AG04449 (cell line): ENCODE results near the gene QRFP.

ENCODE experiments used
- CTCF ChIA-PET: fragments of 350-600 bp; formaldehyde crosslinking; extraction: SDS; loops from one replicate; lab custom pipeline; 2021; ENCODE audit warnings: antibody characterized with exemption; lab: Yijun Ruan, JAX
- POLR2A ChIA-PET: fragments of 400-600, 350-600 bp; formaldehyde crosslinking; extraction: SDS; loops from one replicate; lab custom pipeline; 2020; ENCODE audit warnings: antibody characterized with exemption, inconsistent platforms; lab: Yijun Ruan, JAX
- DNase-seq: peaks from one replicate; pipeline ENCODE4 v3.0.0-alpha.2; 2010; ENCODE audit warnings: low read depth, low spot score
- H3K4me3 ChIP-seq: 2 replicates; pipeline ENCODE4 v1.5.1; 2011; ENCODE audit warnings: low read depth, mild to moderate bottlenecking, control low read depth, low read length
- TF ChIP-seq, protein P1 (sequence below): IDR thresholded peaks from one replicate; pipeline ENCODE4 v1.5.1; 2011; ENCODE audit warnings: mild to moderate bottlenecking, moderate library complexity, low read length, control low read depth, inconsistent platforms; ENCODE audit not compliant: insufficient read depth; ENCODE audit errors: missing control alignments

The QRFP gene

DNA sequence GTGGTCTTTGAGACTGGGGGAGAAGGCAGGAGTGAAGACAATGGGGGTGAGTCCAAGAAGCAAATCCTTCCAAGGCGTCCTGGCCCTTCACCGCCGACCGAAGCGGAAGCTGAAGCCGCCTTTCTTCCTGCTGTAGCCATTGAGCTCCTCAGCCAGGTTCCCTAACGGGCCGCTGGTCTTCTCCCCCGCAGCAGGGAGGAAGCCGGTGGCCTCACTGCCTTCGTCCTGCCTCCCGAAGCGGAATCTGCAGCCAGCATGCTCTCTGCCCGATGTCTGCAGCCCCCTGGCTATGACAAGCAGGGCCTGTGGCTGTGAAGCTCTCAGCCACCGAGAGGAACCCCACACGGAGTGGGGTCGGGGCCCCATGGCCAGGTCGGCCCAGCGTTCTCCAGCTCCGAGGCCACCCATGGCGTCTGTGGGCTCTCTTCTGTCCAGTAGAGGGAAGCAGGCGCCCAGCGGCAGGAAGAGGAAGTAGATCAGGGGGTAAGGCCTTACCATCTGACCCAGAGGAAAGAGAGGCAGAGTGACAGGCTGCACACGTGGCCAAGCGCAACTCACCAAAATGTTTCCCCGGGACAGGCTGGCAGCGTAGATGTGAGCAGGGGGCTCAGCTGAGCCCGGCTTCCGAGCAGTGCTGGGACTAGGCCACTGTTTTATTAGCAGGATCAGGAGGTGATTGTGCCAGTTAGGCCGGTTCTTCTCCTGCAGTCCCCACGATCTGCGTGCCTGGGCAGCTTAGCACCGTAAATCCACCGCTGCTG, 3.1 kb downstream of the QRFP start:
- POLR2A ChIA-PET = no interaction called here
- CTCF ChIA-PET = interaction anchor here (1.1 to 2.9 kb wide), 7 partner anchors 8 to 153 kb away, joined by 3 to 11 read pairs (median 4); no protein-coding TSS in a partner anchor
- DNase-seq = no peak
- H3K4me3 ChIP-seq = no peak overlapping the region
- TF ChIP-seq, protein P1, sequence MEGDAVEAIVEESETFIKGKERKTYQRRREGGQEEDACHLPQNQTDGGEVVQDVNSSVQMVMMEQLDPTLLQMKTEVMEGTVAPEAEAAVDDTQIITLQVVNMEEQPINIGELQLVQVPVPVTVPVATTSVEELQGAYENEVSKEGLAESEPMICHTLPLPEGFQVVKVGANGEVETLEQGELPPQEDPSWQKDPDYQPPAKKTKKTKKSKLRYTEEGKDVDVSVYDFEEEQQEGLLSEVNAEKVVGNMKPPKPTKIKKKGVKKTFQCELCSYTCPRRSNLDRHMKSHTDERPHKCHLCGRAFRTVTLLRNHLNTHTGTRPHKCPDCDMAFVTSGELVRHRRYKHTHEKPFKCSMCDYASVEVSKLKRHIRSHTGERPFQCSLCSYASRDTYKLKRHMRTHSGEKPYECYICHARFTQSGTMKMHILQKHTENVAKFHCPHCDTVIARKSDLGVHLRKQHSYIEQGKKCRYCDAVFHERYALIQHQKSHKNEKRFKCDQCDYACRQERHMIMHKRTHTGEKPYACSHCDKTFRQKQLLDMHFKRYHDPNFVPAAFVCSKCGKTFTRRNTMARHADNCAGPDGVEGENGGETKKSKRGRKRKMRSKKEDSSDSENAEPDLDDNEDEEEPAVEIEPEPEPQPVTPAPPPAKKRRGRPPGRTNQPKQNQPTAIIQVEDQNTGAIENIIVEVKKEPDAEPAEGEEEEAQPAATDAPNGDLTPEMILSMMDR = peak; percentile 24

DNA sequence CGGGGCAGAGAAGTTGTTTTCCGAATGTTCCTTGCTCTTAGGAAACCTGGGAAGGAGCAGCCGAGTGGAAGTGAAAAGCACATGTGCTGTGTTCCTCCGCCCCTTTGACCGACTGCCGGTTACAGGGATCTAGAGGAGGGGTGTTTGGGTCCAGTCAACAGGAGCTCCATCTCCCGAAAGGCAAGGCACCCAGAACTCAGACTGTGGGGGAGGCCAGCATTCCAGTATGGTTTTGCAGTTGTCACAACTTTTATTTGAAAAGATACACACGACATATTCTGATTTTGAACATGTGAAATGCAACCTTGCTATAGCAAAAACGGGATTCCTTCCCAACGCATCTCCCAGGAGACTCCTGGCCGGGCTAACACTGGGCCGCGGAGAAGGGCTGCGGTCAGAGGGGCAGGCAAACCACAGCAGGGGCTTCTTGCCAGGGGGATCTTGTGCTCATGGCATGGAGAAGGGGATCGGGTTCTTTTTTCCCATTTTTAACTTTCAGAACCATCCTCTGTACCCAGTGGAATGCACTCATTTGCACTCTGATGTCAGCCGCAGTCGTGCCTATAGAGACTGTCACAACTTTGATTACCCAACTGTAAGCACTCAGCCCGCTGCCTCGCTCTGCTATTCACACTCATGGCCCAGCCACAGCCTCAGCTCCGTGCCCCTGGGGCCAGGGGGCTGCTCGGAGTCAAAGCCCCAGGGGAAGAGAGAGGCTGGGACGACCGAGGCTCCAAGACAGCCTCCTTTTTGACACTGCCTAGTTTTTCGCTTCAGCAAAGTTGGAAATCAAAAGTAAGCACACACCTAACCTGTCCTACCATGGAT, 3.9 kb downstream of the QRFP start:
- DNase-seq = no peak
- H3K4me3 ChIP-seq = no peak overlapping the region
- ChIA-PET POLR2A (no interaction called here), CTCF (interaction anchor here (0.7 to 2.9 kb wide), 11 partner anchors 16 to 183 kb away, joined by 3 to 11 read pairs (median 4); no protein-coding TSS in a partner anchor)
- TF ChIP-seq, protein P1 = no peak

DNA sequence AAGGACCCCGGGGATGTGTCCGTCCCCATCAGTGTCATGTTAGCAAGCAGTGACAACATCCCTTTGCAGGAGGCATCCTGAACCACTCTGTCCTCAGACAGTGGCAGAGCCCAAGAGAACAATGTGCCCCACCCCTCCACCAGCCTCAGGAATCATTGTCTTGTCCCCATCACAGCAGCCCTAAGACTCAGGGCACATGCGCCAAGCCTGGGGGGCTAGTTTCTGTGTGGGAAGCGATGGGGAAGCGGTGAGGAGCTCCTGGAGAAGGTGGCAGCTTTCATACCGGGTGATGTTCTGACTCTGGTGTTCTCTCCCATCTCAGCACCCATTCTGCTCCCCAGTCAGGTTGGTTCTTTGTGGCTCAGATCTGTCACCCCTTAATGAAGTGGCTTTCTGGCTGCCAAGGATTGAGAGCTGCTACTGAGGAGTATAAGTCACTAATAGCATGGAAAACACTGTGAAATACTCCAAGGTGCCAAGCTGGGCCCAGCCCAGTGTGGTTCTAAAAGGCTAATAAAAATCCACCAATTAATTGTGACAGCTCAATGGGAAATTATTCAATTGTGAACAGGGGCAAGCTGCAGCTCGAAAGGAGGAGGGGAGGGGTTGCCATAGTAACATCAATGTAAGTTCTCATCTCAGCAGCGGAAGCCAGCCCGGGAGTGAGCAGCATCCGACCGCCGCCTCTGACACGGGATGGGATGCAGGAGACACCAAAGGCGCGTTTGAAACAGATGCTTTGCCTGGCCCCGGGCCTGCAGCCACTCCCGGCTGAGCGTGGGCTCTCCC, 4.7 kb downstream of the QRFP start:
- no peak overlapping the region for H3K4me3 ChIP-seq
- TF ChIP-seq, protein P1 = no peak
- CTCF ChIA-PET = interaction anchor here (0.8 to 1.7 kb wide), 8 partner anchors 15 to 185 kb away, joined by 3 to 10 read pairs (median 4); no protein-coding TSS in a partner anchor
- DNase-seq = no peak
- POLR2A ChIA-PET = no interaction called here

DNA sequence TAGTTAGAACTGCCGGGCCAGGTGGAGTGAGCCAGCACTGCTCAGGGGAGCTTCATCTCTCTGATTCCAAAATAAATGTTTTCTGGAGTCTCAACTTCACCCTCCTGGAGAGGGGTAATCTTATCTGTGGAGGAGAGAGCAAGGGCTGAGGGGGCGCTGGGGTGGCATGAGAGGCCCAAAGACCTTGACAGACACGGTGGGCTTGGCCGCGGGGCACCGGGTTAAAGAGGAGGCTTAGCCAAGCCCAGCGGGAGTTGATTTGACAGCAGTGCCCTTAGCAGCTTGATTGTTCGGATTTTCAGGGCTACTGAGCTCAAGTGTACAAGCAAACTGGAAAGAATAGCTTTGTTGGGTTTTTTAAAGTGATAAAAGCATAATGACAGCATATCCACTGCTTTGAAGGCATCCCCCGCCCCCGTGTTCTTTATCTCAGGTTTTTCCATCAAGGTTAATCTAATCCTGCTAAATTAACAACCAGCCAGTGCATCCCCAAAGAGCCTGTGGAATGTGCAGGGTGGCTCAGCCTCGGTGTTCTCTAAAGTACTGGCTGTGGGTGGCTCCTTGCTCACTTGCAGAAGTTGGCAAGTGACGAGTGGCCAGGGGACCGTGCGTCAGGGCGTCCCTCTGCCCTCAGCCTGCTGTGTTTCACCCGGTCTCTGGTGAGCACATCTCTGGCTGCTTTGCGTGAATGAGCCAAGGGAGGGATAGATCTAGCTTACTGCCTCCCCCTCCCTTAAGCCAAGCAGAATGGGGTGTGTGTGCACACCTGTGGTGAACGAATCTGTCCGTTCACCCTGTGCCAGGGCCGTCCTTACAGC, 5.5 kb downstream of the QRFP start:
- TF ChIP-seq, protein P1 = no peak
- DNase-seq = no peak
- CTCF ChIA-PET = interaction anchor here (0.6 to 3.2 kb wide), 12 partner anchors 14 to 189 kb away, joined by 3 to 20 read pairs (median 6); no protein-coding TSS in a partner anchor
- H3K4me3 ChIP-seq = no peak overlapping the region
- POLR2A ChIA-PET = no interaction called here

DNA sequence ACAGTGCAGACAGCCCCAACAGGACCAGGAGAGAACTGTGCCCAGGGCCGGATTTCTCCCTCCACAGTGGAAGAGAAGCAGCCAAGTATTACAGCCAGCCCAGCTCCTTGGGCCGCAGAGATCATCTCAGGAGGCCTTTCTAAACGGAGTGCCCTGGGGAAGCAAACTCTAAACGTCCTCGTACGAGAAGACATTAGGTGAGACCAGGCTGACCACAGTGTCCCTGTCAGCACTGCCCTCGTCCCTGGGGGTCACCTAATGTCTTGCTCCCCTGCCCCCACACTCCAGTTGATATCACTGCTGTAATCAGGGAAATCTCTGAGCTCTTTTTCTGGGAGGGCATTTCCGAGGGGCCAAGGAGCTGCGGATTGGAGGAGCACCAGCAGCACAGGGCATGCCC, 6.5 kb downstream of the QRFP start:
- no peak for DNase-seq
- H3K4me3 ChIP-seq = no peak overlapping the region
- POLR2A ChIA-PET = no interaction called here
- TF ChIP-seq, protein P1 = no peak
- CTCF ChIA-PET = interaction anchor here (0.6 to 3.2 kb wide), 10 partner anchors 20 to 188 kb away, joined by 3 to 20 read pairs (median 8); no protein-coding TSS in a partner anchor
